Measurements from ENCODE around the gene GUCY2D.

- TF ChIP-seq EZH2 (IDR thresholded peaks at IDR 0.05) (no peak), POLR2AphosphoS5 (IDR thresholded peaks at IDR 0.05; ENCODE audit: borderline replicate concordance, low read depth, low read length) (no peak)
Observed at GRCh38 chr17:8001976-8002720, at the start of gene GUCY2D.

All from SK-N-MC (cell line).